Measurements from ENCODE around the gene MMP1.

DNA sequence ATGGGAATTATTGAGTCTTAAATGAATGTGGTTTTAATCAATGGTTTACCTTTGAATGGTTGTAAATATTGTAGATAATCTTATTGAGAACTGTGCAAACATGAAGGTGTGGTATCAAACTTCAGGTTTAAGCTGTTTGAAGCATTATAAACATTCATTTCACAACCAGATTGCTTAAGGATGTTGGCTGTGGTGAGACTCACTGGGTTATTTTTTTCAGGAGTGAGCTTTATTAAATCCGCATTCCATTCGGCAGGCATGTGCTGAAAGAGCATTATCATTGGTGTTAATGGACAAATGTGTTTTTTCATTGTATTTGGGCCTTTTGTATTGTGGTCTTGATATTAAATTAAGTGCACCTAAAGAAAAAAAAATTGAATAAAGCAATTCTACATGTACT is 35.8 kb upstream of the MMP1 start:
- TF ChIP-seq, protein P1, sequence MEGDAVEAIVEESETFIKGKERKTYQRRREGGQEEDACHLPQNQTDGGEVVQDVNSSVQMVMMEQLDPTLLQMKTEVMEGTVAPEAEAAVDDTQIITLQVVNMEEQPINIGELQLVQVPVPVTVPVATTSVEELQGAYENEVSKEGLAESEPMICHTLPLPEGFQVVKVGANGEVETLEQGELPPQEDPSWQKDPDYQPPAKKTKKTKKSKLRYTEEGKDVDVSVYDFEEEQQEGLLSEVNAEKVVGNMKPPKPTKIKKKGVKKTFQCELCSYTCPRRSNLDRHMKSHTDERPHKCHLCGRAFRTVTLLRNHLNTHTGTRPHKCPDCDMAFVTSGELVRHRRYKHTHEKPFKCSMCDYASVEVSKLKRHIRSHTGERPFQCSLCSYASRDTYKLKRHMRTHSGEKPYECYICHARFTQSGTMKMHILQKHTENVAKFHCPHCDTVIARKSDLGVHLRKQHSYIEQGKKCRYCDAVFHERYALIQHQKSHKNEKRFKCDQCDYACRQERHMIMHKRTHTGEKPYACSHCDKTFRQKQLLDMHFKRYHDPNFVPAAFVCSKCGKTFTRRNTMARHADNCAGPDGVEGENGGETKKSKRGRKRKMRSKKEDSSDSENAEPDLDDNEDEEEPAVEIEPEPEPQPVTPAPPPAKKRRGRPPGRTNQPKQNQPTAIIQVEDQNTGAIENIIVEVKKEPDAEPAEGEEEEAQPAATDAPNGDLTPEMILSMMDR (conservative IDR thresholded peaks at IDR 0.05), result no peak
- no peak for TF ChIP-seq EZH2 (IDR thresholded peaks at IDR 0.05; ENCODE audit: low read depth)
